SHP77 treated with DMSO at 0.1 percent for 48 hours (cell line): Measurements from ENCODE around the gene ZNF586.
"Not testable (repeated sequence)": the region's sequence is repeated elsewhere in the genome, so short reads cannot be mapped to it uniquely, and the experiment has no call there.

Experiments used
- DNase-seq: peaks from one replicate; lab custom pipeline; 2025; lab: John Stamatoyannopoulos, UW

The ZNF586 gene

GRCh38 chr19:57823608-57824007, 54.1 kb downstream of the ZNF586 start:
- not testable (repeated sequence) for DNase-seq

- DNase-seq: no peak
These were observed 56.0 kb downstream of the ZNF586 start for GRCh38 chr19:57825511-57825910.

- DNase-seq: no peak
These were observed 59.8 kb downstream of the ZNF586 start for GRCh38 chr19:57829316-57829715.

- DNase-seq: no peak
These were observed 60.7 kb downstream of the ZNF586 start, which contains the start of gene ZNF587B for GRCh38 chr19:57830071-57830602. Gene ZNF587B, plus strand, starts transcription at chr19:57830299. Its CDS starts 230 bp downstream, at chr19:57830529.
